WTC11 (cell line): Measurements from ENCODE around the gene KDM5A. TPM values are rescaled to one million over a fixed set of nuclear protein-coding genes. Genes with fewer than 3 reads are reported as not detected.

Experiments used
- ATAC-seq: fragments of 200-7000 bp; cut with Tn5 transposase; 2 replicates; pipeline ENCODE4 v1.10.0; 2021; ENCODE audit warnings: mild to moderate bottlenecking, moderate library complexity
- CTCF ChIA-PET: fragments of 300-600 bp; sonication (Branson Sonifier 250); formaldehyde crosslinking; loops from one replicate; lab custom pipeline; 2021; ENCODE audit warnings: antibody characterized with exemption; lab: Charles Lee
- POLR2A ChIA-PET: fragments of 350-600 bp; sonication (Branson Sonifier 250); formaldehyde crosslinking; loops from one replicate; lab custom pipeline; 2021; ENCODE audit warnings: antibody characterized with exemption; lab: Charles Lee
- DNase-seq: peaks from one replicate; pipeline ENCODE4 v3.0.0; 2021; ENCODE audit warnings: low spot score
- H3K27ac Mint-ChIP-seq: 2 replicates; pipeline ENCODE4 v1.8.0; 2021; ENCODE audit warnings: mixed read lengths
- H3K27me3 Mint-ChIP-seq: 2 replicates; pipeline ENCODE4 v1.8.0; 2021; ENCODE audit warnings: low read depth, mild to moderate bottlenecking, moderate library complexity, mixed read lengths
- H3K36me3 Mint-ChIP-seq: 2 replicates; pipeline ENCODE4 v1.8.0; 2021; ENCODE audit warnings: mixed read lengths
- H3K4me1 Mint-ChIP-seq: 2 replicates; pipeline ENCODE4 v1.8.0; 2022; ENCODE audit warnings: mixed read lengths
- H3K4me3 Mint-ChIP-seq: 2 replicates; pipeline ENCODE4 v1.8.0; 2021; ENCODE audit warnings: mild to moderate bottlenecking, moderate library complexity, mixed read lengths
- H3K9me3 Mint-ChIP-seq: 2 replicates; pipeline ENCODE4 v1.8.0; 2021; ENCODE audit warnings: mixed read lengths
- AFF4 ChIP-seq: sonication (generic); formaldehyde crosslinking; IDR thresholded peaks from 2 replicates; pipeline ENCODE4 v1.8.1; 2023; ENCODE audit warnings: mild to moderate bottlenecking, missing genetic modification reagents, borderline replicate concordance
- ATF1 ChIP-seq: sonication (generic); formaldehyde crosslinking; IDR thresholded peaks from 2 replicates; pipeline ENCODE4 v1.8.1; 2023; ENCODE audit warnings: mild to moderate bottlenecking, moderate library complexity, missing genetic modification reagents
- CREM ChIP-seq: sonication (generic); formaldehyde crosslinking; IDR thresholded peaks from 2 replicates; pipeline ENCODE4 v1.8.1; 2022; ENCODE audit warnings: mild to moderate bottlenecking, missing genetic modification reagents, moderate library complexity
- ELF4 ChIP-seq: sonication (generic); formaldehyde crosslinking; IDR thresholded peaks from 2 replicates; pipeline ENCODE4 v1.8.1; 2022; ENCODE audit warnings: low read depth, mild to moderate bottlenecking, moderate library complexity, missing genetic modification reagents
- GABPB1 ChIP-seq: sonication (generic); formaldehyde crosslinking; IDR thresholded peaks from 2 replicates; pipeline ENCODE4 v1.8.1; 2023; ENCODE audit warnings: mild to moderate bottlenecking, missing genetic modification reagents
- MYBL2 ChIP-seq: sonication (generic); formaldehyde crosslinking; IDR thresholded peaks from 2 replicates; pipeline ENCODE4 v1.8.1; 2023; ENCODE audit warnings: mild to moderate bottlenecking, moderate library complexity, missing genetic modification reagents
- NFYB ChIP-seq: sonication (generic); formaldehyde crosslinking; conservative IDR thresholded peaks from 2 replicates; pipeline ENCODE4 v1.8.0; 2022; ENCODE audit warnings: low read depth, missing genetic modification reagents
- PRRX2 ChIP-seq: fragments of 250-450 bp; sonication (Bioruptor Pico); IDR thresholded peaks from 2 replicates; pipeline ENCODE4 v1.8.0; 2021; ENCODE audit warnings: mild to moderate bottlenecking
- SMAD3 ChIP-seq: sonication (generic); formaldehyde crosslinking; IDR thresholded peaks from 2 replicates; pipeline ENCODE4 v1.8.0; 2022; ENCODE audit warnings: missing genetic modification reagents, mild to moderate bottlenecking, borderline replicate concordance
- SOX15 ChIP-seq: fragments of 250-450 bp; sonication (Bioruptor Pico); IDR thresholded peaks from 2 replicates; pipeline ENCODE4 v1.9.0; 2021; ENCODE audit warnings: mild to moderate bottlenecking
- TEAD1 ChIP-seq: sonication (generic); formaldehyde crosslinking; IDR thresholded peaks from 2 replicates; pipeline ENCODE4 v1.8.0; 2022; ENCODE audit warnings: mild to moderate bottlenecking, missing genetic modification reagents
- USF2 ChIP-seq: sonication (generic); formaldehyde crosslinking; IDR thresholded peaks from 2 replicates; pipeline ENCODE4 v1.8.1; 2023; ENCODE audit warnings: mild to moderate bottlenecking, missing genetic modification reagents, moderate library complexity
- ZNF121 ChIP-seq: sonication (generic); formaldehyde crosslinking; IDR thresholded peaks from 2 replicates; pipeline ENCODE4 v1.8.0; 2023; ENCODE audit warnings: missing genetic modification reagents
- ZNF219 ChIP-seq: sonication (generic); formaldehyde crosslinking; IDR thresholded peaks from 2 replicates; pipeline ENCODE4 v1.8.0; 2023; ENCODE audit warnings: missing genetic modification reagents, mild to moderate bottlenecking, borderline replicate concordance
- ZNF263 ChIP-seq: sonication (generic); formaldehyde crosslinking; IDR thresholded peaks from 2 replicates; pipeline ENCODE4 v1.8.1; 2022; ENCODE audit warnings: low read depth, mild to moderate bottlenecking, moderate library complexity, missing genetic modification reagents
- ZNF416 ChIP-seq: fragments of 250-450 bp; sonication (Bioruptor Pico); IDR thresholded peaks from 2 replicates; pipeline ENCODE4 v1.9.0; 2021; ENCODE audit warnings: mild to moderate bottlenecking, inconsistent platforms
- total RNA-seq: library from RNA; stranded (reverse); gene quantifications from 3 replicates; pipeline ENCODE4 v1.2.3, GENCODE V29; 2021
- TF ChIP-seq, protein P1 (sequence below): sonication (generic); formaldehyde crosslinking; IDR thresholded peaks from 2 replicates; pipeline ENCODE4 v1.8.0; 2022; ENCODE audit warnings: mild to moderate bottlenecking, missing genetic modification reagents

KDM5A gene
- total RNA-seq, 1 experiment from 2014 or later: 57.6 TPM

GRCh38 chr12:286531-287300 lies 102.4 kb downstream of the KDM5A start:
- no peak for ATAC-seq
- ChIA-PET POLR2A (no interaction called here), CTCF (no interaction called here)
- peaks cover 7% of the 10 kb centered on the region for H3K36me3 Mint-ChIP-seq
- H3K9me3 Mint-ChIP-seq: no peaks in the 10 kb centered on the region
- no peak overlapping the region for H3K4me3 Mint-ChIP-seq
- no peak for DNase-seq
- H3K27ac Mint-ChIP-seq: no peak overlapping the region
- no peaks in the 10 kb centered on the region for H3K27me3 Mint-ChIP-seq
- H3K4me1 Mint-ChIP-seq: no peaks in the 10 kb centered on the region
- TF ChIP-seq, protein P1, sequence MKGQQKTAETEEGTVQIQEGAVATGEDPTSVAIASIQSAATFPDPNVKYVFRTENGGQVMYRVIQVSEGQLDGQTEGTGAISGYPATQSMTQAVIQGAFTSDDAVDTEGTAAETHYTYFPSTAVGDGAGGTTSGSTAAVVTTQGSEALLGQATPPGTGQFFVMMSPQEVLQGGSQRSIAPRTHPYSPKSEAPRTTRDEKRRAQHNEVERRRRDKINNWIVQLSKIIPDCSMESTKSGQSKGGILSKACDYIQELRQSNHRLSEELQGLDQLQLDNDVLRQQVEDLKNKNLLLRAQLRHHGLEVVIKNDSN (CRISPR knock-in tag): no peak
- TF ChIP-seq NFYB (CRISPR knock-in tag) (no peak), PRRX2 (CRISPR knock-in tag) (no peak), ZNF121 (CRISPR knock-in tag) (no peak), SMAD3 (CRISPR knock-in tag) (no peak), ZNF416 (no peak), ZNF219 (CRISPR knock-in tag) (no peak)

- Mint-ChIP-seq H3K27me3 (no peaks in the 10 kb centered on the region), H3K9me3 (peaks cover 6% of the 10 kb centered on the region; the same call in 1 of the 2 replicates), H3K4me3 (no peak overlapping the region), H3K4me1 (no peaks in the 10 kb centered on the region), H3K36me3 (no peaks in the 10 kb centered on the region), H3K27ac (no peak overlapping the region)
- TF ChIP-seq ELF4 (CRISPR knock-in tag) (no peak), ZNF263 (CRISPR knock-in tag) (no peak), MYBL2 (CRISPR knock-in tag) (no peak), USF2 (CRISPR knock-in tag) (no peak), GABPB1 (CRISPR knock-in tag) (no peak), PRRX2 (CRISPR knock-in tag) (no peak), SOX15 (CRISPR knock-in tag) (no peak), TEAD1 (CRISPR knock-in tag) (no peak)
- no peak for DNase-seq
- ChIA-PET CTCF (no interaction called here), POLR2A (no interaction called here)
- ATAC-seq: no peak
Measured at GRCh38 chr12:278046-278445, 111.1 kb downstream of the KDM5A start.

GRCh38 chr12:275812-276211 lies 113.3 kb downstream of the KDM5A start:
- H3K27ac Mint-ChIP-seq: no peak overlapping the region
- H3K27me3 Mint-ChIP-seq: no peaks in the 10 kb centered on the region
- POLR2A ChIA-PET: no interaction called here

More at GRCh38 chr12:275812-276211, 113.3 kb downstream of the KDM5A start:
- Mint-ChIP-seq H3K4me3 (no peak overlapping the region), H3K9me3 (peaks cover 6% of the 10 kb centered on the region; the same call in 1 of the 2 replicates), H3K36me3 (no peaks in the 10 kb centered on the region), H3K4me1 (no peaks in the 10 kb centered on the region)
- no peak for DNase-seq
- CTCF ChIA-PET: interaction anchor here (1.4 kb wide), 1 partner anchor 56 kb away, joined by 3 read pairs; no protein-coding TSS in a partner anchor
- ATAC-seq: no peak
- TF ChIP-seq CREM (no peak), AFF4 (no peak), ATF1 (no peak)
